Smooth muscle cell of the coronary artery (primary cell): Measurements from ENCODE around the gene NUP160. TPM values are rescaled to one million over a fixed set of nuclear protein-coding genes. Genes with fewer than 3 reads are reported as not detected.

ENCODE experiments used
- total RNA-seq: library from RNA; depleted of rRNA; stranded (reverse); fragments of >200 nt; gene quantifications from 2 replicates; pipeline ENCODE4 v1.2.3, GENCODE V29; 2014; ENCODE audit warnings: low replicate concordance

Gene NUP160, protein sequence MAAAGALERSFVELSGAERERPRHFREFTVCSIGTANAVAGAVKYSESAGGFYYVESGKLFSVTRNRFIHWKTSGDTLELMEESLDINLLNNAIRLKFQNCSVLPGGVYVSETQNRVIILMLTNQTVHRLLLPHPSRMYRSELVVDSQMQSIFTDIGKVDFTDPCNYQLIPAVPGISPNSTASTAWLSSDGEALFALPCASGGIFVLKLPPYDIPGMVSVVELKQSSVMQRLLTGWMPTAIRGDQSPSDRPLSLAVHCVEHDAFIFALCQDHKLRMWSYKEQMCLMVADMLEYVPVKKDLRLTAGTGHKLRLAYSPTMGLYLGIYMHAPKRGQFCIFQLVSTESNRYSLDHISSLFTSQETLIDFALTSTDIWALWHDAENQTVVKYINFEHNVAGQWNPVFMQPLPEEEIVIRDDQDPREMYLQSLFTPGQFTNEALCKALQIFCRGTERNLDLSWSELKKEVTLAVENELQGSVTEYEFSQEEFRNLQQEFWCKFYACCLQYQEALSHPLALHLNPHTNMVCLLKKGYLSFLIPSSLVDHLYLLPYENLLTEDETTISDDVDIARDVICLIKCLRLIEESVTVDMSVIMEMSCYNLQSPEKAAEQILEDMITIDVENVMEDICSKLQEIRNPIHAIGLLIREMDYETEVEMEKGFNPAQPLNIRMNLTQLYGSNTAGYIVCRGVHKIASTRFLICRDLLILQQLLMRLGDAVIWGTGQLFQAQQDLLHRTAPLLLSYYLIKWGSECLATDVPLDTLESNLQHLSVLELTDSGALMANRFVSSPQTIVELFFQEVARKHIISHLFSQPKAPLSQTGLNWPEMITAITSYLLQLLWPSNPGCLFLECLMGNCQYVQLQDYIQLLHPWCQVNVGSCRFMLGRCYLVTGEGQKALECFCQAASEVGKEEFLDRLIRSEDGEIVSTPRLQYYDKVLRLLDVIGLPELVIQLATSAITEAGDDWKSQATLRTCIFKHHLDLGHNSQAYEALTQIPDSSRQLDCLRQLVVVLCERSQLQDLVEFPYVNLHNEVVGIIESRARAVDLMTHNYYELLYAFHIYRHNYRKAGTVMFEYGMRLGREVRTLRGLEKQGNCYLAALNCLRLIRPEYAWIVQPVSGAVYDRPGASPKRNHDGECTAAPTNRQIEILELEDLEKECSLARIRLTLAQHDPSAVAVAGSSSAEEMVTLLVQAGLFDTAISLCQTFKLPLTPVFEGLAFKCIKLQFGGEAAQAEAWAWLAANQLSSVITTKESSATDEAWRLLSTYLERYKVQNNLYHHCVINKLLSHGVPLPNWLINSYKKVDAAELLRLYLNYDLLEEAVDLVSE (N-terminal part only)
- total RNA-seq = 22.5 and 27.6 TPM in 2 replicates

GRCh38 chr11:47847892-47848699, at the start of gene NUP160:
NUP160 (minus strand) TSS chr11:47848350; CDS start chr11:47848318, 32 bp downstream.

Other genes with a start within 250 kb of the NUP160 start
- 72.7 and 87.9 TPM in 2 replicates for gene MTCH2, start 205.8 kb downstream of the NUP160 start, total RNA-seq
- gene AGBL2, start 133.0 kb downstream of the NUP160 start, total RNA-seq = 0.15 and 0.70 TPM in 2 replicates
- gene FNBP4, start 81.0 kb downstream of the NUP160 start, total RNA-seq = 39.5 and 44.2 TPM in 2 replicates
- 3.3 and 14.1 TPM in 2 replicates for gene PTPRJ, start 132.2 kb upstream of the NUP160 start, total RNA-seq